Measurements from ENCODE around the gene ZNF524.
"Not testable (repeated sequence)": the region's sequence is repeated elsewhere in the genome, so short reads cannot be mapped to it uniquely, and the experiment has no call there.

ZNF524 gene, protein sequence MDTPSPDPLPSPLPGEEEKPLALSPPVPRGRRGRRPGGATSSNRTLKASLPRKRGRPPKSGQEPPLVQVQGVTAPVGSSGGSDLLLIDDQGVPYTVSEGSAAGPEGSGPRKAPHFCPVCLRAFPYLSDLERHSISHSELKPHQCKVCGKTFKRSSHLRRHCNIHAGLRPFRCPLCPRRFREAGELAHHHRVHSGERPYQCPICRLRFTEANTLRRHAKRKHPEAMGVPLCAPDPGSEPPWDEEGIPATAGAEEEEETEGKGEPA

DNA sequence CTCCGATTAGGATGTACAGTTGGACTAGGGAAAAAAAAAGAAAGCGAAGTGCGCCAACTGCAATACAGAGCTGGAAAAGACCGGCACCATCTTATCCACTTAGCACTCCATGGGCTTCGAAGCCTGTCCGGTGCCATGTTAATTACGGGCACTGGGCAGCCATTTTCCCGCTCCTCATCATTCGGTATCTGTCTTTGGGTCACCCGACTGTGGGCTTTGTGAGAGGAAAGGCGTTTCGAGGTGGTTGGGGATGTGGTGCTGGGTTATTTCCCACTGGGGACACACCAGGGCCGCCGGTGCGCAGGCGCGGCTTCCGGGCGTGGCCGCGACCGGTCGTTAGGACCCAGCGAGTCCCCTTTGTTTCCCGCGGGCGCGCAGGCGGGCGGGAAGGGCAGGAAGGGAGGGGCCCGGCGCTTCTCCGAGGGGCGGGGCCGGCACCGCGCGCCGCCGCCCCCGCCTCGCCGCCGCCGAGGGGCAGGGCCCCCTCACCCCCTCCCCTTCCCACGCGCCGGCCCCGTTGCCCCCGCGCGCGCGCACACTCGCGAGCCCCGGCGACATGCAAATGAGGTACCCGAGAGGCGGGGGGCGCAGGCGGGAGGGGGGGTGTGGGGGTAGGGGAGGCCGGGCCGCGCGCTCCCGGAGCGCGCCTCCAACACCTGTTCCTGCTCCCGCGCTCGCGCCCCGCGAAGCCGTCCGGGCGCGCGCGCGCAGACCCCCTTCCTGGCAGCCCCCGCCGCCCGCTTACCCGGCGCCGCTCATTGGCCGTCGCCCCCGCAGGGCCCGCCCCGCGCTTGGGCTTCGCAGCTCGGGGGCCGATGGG is at the start of gene ZNF524:
ZNF524 (plus strand) TSS at position 447 of the 820 bp plus-strand sequence. CDS start 1,825 bp downstream, outside the sequence.
- DNase-seq = peak; percentile 85

DNA sequence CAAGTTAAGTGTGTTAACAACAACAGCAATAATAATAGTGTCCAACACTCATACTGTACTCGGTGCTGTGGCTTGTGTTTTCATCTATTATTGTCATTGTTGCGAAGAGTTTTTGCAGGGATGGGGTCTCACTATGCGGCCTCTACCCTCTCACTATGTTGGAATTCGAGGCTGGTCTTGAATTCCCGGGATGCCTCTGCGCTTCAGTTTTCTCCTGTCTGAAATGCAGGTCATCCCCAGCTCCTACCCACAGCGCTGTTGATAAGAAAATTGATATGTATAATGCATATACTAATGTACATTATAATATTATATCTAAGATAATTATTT is 49.8 kb upstream of the ZNF524 start:
- no peak for DNase-seq

DNA sequence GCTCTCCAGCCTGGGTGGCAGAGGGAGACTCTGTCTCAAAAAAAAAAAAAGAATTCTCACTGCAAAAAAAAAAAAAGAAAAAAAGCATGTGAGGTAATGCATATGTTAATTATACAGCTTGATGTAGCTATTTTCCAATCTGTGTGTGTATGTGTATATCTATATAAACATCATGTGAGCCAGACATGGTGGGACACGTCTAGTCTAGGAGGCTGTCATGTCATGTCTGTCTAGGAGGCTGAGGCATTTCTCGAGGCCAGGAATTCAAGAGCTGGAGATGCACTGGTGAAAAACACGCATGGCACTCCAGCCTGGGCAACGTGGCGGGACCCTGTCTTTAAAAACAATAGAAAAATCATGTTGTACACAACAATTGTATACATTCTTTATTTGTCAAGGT is 47.9 kb upstream of the ZNF524 start:
- DNase-seq = no peak

DNA sequence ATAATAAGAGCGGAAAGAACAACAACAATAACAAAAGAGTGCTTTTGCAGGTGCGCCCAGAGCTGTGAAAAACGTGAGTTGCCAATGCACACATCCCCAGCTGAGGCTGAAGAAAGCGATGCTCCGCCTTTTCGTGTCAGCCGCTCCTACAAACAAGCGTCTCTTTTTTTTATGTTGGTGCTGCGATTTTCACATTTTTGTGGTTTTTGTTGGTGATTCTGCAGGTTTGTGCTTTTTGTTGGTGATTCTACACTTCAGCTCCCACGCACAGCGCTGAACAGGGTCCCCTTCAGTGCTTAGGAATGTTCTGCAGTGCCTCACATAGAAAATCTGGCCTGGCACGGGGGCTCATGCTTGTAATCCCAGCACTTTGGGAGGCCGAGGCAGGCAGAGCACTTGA is 47.5 kb upstream of the ZNF524 start:
- DNase-seq = no peak

DNA sequence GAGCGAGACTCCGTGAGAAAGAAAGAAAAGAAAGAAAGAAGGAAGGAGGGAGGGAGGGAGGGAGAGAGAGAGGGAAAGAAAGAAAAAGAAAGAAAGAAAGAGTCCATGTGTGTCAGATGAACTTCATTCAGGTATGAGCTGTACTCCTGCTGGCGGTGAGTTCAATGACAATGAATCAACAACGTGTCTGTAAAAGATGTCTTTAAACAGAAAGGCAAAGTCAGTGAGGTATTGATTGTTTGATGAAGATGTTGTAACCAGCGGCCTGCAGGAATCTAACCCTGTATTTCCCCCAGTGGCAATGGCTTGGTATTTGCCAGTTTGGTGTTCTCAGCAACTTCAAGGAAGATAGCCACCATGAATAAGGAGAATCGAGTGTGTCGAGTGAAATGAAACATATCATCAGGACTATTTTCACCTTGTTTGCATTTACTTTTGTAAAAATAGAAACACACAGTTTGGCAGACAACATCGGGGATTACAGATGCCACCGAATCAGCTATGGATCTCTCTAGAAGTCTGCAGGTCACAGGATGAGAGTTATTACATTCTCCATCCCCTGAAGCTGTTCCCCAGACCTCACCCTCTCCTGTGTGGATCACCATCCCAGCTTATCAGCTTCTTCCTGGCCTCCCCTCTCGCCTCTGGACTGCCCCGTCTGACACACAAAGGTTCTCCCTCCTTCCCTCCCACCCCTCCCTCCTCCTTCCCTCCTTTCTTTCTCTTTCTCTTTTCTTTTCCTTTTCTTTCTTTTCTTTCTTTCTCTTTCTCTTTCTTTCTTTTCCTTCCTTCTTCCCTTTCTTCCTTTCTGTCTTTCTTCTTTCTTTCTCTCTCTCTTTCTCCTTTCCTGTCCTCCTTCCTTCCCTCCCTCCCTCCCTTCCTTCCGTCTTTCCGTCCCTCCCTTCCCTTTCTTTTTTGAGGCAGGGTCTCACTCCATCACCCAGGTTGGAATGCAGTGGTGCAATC is 46.6 kb upstream of the ZNF524 start:
- DNase-seq = no peak

DNA sequence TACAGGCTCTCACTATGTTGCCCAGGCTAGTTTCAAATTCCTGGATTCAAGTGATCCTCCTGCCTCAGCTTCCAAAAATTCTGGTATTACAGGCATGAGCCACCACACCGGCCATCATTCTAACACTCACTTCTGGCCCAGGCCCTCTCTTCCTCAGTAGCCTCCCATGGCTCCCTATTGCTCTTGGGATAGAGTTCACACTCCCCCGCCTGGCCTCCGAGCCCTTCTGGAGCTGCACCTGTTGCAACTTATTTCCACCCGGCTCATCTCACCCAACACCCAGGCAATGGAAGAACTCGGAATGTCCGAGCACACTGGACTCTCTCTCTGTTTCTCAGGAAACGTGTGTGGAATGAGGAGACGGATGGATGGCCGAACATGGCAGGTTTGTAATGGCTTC is 45.8 kb upstream of the ZNF524 start:
- DNase-seq = no peak

DNA sequence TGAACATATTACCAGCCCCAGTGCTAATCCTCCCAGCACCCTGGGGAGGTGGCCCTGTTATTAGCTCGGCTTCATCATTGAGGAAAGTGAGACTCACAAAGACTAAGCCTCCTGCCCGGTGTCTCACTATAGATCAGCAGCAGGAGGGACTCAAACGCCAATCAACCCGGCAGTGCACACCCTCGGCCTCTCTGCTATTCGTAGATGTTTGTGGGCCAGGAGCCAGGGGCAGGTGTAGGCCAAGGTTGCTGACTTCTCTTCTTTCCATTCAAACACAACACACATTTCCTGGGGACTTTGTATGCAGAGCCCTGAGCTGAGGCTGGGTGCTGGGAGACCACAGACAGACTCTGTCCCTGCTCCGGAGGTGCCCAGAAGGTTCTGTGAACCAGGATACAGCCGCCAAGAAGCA is 45.3 kb upstream of the ZNF524 start:
- DNase-seq = no peak

DNA sequence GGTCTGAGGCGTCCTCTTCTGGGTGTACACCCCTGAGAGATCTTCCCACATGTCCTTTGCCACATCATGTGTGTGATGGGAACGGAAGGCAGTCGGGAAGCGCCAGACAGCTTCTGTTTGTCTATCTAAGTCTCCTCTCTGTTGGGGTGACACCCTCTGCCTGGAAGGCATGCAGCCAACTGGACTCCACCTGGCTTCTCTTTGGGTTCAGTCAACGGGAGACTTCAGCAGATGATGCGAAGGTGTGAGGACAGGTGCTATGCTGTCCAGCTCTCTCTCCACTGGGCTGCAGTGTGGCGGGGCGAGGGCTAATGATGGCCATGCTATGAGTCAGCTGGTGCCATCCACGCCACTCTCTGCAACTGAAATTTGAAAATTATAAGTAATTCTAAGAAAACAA is 40.4 kb upstream of the ZNF524 start:
- DNase-seq = no peak

DNA sequence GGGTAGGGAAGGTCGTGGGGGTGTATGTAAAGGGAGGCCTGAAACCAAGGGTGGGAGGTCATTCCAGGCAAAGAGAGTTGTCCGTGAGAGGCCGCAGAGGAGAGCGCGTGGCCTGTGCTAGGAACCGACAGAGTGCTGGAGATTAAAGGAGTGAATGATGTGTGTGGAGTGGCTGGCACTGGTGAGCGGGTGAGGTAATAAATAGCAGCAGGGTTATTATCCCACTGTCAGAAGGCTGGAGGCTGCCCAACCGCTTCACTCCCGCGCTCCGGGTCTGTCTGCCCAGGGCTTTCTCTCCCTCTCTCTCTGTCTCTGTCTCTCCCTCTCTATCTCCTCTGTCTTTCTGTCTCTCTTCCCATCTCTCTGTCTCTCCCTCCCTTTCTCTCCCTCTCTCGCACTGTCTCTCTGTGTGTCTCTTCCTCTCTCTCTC is 36.8 kb upstream of the ZNF524 start:
- DNase-seq = no peak

DNA sequence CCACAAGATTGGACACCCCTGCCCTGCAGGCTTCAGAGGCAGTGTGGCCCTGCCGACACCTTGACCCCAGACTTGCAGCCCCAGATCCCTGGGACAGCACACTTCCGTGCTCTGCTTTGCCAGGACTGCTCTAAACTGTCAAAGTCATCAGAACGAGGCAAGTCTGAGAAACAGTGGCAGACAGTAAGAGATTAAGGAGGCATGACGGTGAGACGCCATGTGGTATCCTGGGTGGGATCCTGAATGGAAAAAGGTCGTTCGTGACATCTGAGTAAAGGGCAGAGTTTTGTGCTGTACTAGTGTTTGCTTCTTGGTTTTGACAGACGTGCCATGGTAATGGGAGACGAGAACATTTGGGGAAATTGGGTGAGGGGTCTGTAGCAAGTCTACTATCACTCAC is 33.3 kb upstream of the ZNF524 start:
- no peak for DNase-seq

DNA sequence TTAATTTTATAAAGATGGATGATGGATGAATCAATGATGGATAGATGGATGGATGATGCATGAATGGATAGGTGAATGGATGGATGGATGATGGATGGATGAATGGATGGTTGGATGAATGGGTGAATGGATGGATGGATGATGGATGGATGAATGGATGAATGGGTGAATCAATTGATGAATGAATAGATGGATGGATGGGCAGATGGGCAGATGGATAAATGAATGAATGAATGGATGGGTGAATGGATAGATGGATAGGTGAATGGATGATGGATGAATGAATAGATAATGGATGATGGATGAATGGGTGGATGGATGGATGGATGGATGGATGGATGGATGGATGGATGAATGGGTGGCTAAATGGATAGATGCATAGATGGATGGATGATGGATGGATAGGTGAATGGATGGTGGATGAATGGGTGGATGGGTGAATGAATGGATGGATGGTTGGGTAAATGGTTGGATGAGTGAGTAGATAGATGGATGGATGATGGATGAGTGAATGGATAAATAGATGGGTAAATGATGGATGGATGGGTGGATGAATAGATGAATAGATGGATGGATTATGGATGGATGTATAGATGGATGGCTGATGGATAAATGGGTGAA is 32.3 kb upstream of the ZNF524 start:
- no peak for DNase-seq

DNA sequence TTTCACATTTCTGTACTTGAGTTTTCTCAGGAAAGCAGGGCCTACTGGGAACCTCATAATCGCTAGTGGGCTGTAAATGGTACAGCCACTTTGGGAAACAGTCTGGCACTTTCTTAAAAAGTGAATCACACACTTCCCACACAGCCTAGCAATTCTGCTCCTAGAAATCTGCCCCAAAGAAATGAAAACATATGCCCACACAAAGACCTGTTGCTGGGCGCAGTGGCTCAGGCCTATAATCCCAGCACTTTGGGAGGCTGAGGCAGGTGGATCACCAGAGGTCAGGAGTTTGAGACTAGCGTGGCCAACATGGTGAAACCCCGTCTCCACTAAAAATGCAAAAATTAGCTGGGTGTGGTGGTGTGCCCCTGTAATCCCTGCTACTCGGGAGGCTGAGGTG is 30.6 kb upstream of the ZNF524 start:
- DNase-seq = not testable (repeated sequence)

DNA sequence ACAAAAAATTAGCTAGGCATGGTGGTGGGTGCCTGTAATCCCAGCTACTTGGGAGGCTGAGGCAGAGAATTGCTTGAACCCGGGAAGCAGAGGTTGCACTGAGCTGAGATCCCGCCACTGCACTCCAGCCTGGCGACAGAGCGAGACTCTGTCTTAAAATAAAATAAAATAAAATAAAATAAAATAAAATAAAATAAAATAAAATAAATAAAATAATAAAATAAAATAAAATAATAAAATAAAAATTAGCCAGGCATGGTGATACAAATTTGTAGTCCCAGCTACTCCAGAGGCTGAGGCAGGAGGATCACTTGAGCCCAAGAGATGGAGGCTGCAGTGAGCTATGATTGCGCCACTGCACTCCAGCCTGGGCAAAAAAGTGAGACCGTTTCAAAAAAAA is 26.2 kb upstream of the ZNF524 start:
- not testable (repeated sequence) for DNase-seq

DNA sequence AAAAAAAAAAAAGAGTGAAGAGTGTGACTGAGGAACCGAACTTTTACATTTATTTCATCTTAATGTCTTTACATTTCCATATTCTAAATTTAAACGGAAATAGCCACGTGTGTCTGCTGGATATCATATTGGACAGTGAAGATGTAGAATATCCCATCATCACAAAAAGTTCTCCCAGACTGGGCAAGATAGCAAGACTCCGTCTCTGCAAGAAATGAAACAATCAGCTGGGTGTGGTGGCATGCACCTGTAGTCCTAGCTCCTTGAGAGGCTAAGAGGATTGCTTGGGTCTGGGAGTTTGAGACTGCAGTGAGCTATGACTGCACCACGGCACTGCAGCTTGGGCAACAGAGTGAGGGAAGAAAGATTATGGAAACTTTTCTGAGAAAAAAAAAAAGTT is 23.3 kb upstream of the ZNF524 start:
- no peak for DNase-seq

DNA sequence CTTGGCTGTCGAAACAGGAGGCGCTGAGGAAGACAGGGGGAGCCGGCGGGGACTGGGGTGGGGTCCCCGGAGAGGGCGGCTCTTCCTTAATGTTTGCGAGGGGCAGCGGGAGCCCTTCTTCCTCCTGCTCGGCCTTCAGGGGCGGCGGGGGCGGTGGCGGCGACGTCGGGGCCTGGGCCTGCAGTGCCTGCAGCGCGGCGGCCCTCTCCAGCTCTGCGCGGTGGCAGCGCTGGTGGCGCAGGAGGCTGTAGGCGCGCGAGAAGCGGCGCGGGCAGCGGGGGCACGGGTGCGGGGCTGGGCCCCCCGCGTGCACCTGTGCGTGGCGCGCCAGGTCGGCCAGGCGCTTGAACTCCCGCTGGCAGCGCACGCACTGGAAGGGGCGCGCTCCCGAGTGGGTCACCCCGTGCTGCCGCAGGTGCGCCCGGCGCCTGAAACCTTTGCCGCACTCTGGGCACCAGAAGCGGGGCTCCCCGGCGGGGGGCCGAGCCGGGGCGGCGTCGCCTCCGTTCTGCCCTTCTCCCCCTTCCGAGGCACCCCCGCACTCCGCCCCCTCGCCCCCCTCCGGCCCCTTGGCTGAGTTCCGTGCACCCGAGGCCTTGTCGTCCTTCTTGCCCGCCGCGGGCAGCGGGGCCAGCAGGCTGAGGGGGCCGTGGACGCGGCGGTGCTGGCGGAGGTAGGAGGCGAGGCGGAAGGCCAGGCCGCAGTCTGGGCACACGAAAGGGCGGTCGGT is 21.9 kb upstream of the ZNF524 start:
- no peak for DNase-seq

DNA sequence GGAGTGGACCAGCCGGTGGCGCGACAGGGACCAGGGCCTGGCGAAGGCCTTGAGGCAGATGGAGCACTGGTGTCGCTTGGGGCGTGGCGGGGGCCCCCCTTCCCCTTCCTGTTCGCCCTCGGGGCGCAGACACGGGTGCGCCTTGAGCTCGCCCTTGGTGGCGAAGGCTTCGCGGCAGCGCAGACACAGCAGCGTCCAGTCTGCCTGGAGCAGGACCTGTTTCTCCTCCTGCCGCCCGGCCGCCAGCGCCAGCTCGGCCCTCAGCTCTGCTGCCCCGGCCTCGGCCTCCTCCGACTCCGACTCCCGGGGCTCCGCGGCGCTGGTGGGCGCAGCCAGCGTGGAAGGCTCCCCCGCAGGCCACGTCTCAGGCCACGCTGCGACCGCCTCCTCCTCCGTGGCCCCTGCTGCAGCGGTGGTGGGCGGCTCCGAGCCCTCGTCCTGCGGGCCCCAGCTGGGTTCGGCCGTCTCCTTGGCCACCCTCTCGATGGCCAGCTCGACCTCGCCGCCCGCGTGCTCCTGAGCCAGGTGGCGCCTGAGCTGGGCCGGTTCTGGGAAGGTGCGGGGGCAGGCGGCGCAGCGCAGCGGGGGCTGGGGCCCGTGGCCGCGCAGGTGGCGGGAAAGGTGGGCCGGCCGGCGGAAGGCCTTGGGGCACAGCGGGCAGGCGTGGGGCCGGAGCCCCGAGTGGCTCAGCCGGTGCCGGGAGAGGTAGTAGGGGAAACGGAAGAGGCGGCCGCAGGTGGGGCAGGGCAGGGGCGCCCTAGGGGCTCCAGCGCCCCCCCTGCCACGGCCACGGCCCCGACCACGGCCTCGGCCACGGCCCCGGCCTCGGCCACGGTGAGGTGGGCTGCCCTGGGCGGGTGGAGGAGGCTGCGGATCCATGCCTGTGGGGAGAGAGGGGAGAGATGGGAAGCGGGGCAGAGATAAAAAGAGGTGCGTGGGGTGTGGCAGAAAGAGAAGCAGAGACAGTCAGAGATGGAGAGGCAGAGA is 21.0 kb upstream of the ZNF524 start:
- DNase-seq = no peak

DNA sequence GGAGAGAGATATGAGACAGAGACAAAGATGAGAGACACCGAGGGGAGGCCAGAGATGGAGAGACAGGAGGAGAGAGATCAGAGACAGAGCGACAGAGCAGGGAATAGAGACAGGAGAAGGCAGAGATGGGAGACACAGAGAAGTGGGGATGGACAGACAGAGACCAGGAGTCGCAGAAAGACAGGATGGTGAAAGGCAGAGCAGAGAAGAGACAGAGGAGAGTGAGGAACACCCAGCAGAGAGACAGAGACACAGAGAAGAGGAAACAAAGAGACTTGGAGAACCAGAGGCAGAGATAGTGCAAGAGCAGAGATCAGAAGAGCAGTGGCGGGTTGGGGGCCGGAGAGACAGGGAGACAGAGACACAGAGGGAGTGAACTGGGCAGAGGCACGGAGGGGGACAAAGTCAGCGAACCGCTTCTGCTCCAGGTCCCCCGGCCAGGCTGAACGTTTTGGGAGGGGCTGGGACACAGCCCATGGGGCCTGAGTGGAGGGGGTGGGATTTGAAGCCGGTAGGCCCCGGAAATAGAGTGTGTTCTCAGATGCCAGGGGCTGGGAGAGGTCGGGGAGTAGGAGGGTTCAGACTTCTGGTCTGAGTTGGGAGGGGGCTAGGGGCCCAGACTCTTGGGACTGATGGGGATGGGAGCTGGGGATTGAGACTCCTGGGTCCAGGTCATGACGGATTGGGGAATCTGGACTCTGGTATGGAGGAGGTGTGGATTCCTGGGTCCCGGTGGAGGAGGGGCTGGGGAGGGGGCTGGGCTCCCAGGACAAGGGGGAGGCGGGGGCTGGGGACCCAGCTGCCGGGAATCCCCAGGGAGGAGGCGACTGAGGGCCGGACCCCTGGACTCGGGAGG is 20.1 kb upstream of the ZNF524 start:
- DNase-seq = peak; percentile 5

DNA sequence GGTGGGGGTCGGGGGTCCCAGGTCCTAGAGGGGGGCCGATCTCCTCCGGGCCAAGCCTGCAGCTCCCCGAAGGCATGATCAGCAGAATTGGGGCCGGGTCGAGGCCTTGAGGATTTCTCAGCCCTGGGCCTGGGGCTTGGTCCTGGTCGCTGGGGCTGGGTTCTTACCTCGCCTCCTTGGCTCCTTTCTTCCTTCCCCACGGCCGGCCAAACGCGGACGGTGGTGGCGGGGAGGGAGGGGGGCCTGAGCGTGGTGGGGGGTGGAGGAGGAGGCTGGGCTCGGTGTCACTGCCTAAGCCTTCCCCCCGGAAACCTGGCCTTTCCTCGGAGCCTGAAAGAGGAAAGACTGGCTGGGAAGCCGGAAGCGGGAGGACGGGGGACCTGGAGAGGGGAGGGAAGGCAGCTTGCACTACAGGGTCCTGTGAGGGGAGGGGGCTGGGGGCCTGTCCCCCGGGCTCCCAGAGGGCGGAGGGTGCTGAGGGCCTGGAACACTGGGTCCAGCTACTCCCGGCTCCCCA is 19.4 kb upstream of the ZNF524 start, which contains the start of gene ZNF579:
ZNF579 (minus strand) TSS at position 221 of the 517 bp plus-strand sequence. CDS start 1,209 bp downstream, outside the sequence.
- DNase-seq = peak; percentile 84

DNA sequence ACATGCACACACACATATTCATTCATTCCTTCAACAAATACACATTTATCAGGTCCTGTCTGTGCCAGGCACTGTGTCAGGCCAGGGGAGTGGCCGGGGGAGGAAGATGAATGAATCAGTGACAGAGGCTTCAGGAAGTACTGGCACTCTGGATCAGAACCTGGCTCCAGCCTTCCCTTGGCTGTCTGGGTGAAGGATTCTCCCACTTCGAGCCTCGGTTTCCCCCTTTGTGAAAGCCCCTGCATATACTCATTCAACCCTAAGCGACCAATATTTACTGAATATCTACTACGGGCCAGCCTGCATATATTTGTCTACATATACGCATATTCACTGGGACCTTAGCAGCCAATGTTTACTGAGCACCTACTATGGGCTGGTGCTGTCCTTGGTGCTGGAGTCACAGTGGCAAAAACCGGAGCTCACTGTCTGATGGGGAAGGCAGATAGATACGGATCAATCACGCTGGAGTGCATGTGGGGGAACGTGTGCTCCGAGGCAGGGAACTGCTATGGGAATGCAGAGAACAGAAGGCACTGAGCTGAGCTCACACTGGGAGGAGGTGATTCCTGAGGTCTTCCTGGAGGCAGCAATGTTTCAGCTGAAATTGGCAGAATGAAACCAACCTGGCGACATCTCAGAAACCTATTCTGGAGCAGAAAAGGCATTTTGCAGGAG is 18.8 kb upstream of the ZNF524 start:
- no peak for DNase-seq
